AG04450 (cell line): ENCODE measurements around the gene SBNO1. TPM values are rescaled to one million over a fixed set of nuclear protein-coding genes. Genes with fewer than 3 reads are reported as not detected.
A peak's percentile ranks its signal among the peaks of the same experiment; 100 is the strongest.

Experiments
- CTCF ChIA-PET: fragments of 300-600, 350-600 bp; formaldehyde crosslinking; extraction: SDS; loops from one replicate; lab custom pipeline; 2022; ENCODE audit warnings: antibody characterized with exemption, inconsistent platforms; lab: Charles Lee
- POLR2A ChIA-PET: fragments of 350-600 bp; formaldehyde crosslinking; extraction: SDS; loops from one replicate; lab custom pipeline; 2021; ENCODE audit warnings: antibody characterized with exemption, inconsistent platforms; lab: Yijun Ruan, JAX
- DNase-seq: peaks from one replicate; pipeline ENCODE4 v3.0.0-alpha.2; 2011; ENCODE audit warnings: low read depth, low spot score
- H3K27ac ChIP-seq: one replicate; pipeline ENCODE4 v1.5.1; 2012; ENCODE audit warnings: low read depth, low read length, control low read depth
- H3K27me3 ChIP-seq: one replicate; pipeline ENCODE4 v1.6.0; 2012; ENCODE audit warnings: low read length; ENCODE audit not compliant: control insufficient read depth, insufficient read depth
- H3K4me3 ChIP-seq: 2 replicates; pipeline ENCODE4 v1.5.1; 2011; ENCODE audit warnings: mild to moderate bottlenecking, low read depth, low read length, control low read depth
- H3K9me3 ChIP-seq: 2 replicates; pipeline ENCODE4 v1.5.1; 2012; ENCODE audit warnings: low read length; ENCODE audit not compliant: control insufficient read depth, insufficient read depth
- CTCF ChIP-seq: IDR thresholded peaks from 2 replicates; pipeline ENCODE4 v1.5.1; 2011; ENCODE audit warnings: low read depth, low read length, control low read depth, inconsistent platforms
- polyA plus RNA-seq: library from polyadenylated mRNA; depleted of rRNA; stranded (reverse); fragments of >200 nt; gene quantifications from 2 replicates; pipeline ENCODE4 v1.2.3, GENCODE V29; 2011

Gene SBNO1
- polyA plus RNA-seq, 1 experiment: 16.0 TPM

GRCh38 chr12:123365025-123365917, 624 bp upstream of the SBNO1 start:
- peak; percentile 92 for TF ChIP-seq CTCF
- no peaks in the 10 kb centered on the region; the same call in 1 of the 2 replicates for H3K9me3 ChIP-seq
- CTCF ChIA-PET: interaction anchor here (0.6 to 2.1 kb wide), 8 partner anchors 9 to 217 kb away, joined by 3 to 10 read pairs (median 6); partner anchors contain the start of gene KMT5A
- POLR2A ChIA-PET: interaction anchor here (0.6 to 1.5 kb wide), 11 partner anchors 18 to 347 kb away, joined by 3 to 35 read pairs (median 4); partner anchors contain the start of genes ATP6V0A2, KMT5A, MPHOSPH9 and MTRFR
- peak overlapping the region; percentile 98 for H3K27ac ChIP-seq
- H3K4me3 ChIP-seq: peak overlapping the region; percentile 74
- peak; percentile 97 for DNase-seq
- H3K27me3 ChIP-seq: no peaks in the 10 kb centered on the region

- POLR2A ChIA-PET: interaction anchor here (0.6 to 1.9 kb wide), 2 partner anchors 20 to 220 kb away, joined by 3 to 8 read pairs; partner anchors contain the start of genes KMT5A and TMED2
- no peaks in the 10 kb centered on the region for H3K27me3 ChIP-seq
- TF ChIP-seq CTCF: no peak
- peak overlapping the region; percentile 47 for H3K27ac ChIP-seq
- DNase-seq: no peak
- H3K9me3 ChIP-seq: no peaks in the 10 kb centered on the region; the same call in 1 of the 2 replicates
- CTCF ChIA-PET: no interaction called here
- H3K4me3 ChIP-seq: peak overlapping the region; percentile 86
Observed at GRCh38 chr12:123363740-123364531, 711 bp downstream of the SBNO1 start.

- Histone ChIP-seq H3K27ac (no peak overlapping the region), H3K4me3 (peak overlapping the region; percentile 86), H3K27me3 (no peaks in the 10 kb centered on the region), H3K9me3 (no peaks in the 10 kb centered on the region; the same call in 1 of the 2 replicates)
- DNase-seq: no peak
- TF ChIP-seq CTCF: no peak
- POLR2A ChIA-PET: interaction anchor here (0.6 to 1.9 kb wide), 2 partner anchors 20 to 221 kb away, joined by 3 to 8 read pairs; partner anchors contain the start of genes KMT5A and TMED2
- CTCF ChIA-PET: no interaction called here
Observed at GRCh38 chr12:123363390-123363739, 1.3 kb downstream of the SBNO1 start.

- ChIA-PET POLR2A (no interaction called here), CTCF (no interaction called here)
- H3K27me3 ChIP-seq: no peaks in the 10 kb centered on the region
- TF ChIP-seq CTCF: no peak
- no peak for DNase-seq
- H3K27ac ChIP-seq: no peak overlapping the region
- H3K9me3 ChIP-seq: no peaks in the 10 kb centered on the region
- no peak overlapping the region for H3K4me3 ChIP-seq
Observed at GRCh38 chr12:123358035-123358434, 6.6 kb downstream of the SBNO1 start.
